HCT116 (cell line): ENCODE results near the gene EPS15. TPM values are rescaled to one million over a fixed set of nuclear protein-coding genes. Genes with fewer than 3 reads are reported as not detected.

Experiments
- ATAC-seq: fragments of 200-7000 bp; cut with Tn5 transposase; 2 replicates; pipeline ENCODE4 v1.9.1; 2020; ENCODE audit warnings: mild to moderate bottlenecking, moderate library complexity
- BruUV-seq: library from RNA; stranded (reverse); fragments of 400-500 nt; replicated peaks from 2 replicates; lab custom pipeline; 2021; lab: Mats Ljungman, UMichigan
- CTCF ChIA-PET: fragments of 300-600 bp; sonication (Branson Sonifier 250); formaldehyde crosslinking; loops from one replicate; lab custom pipeline; 2021; ENCODE audit warnings: antibody characterized with exemption; lab: Charles Lee
- POLR2A ChIA-PET: fragments of 300-600, 350-600 bp; sonication (Branson Sonifier 250); formaldehyde crosslinking; loops from one replicate; lab custom pipeline; 2021; ENCODE audit warnings: antibody characterized with exemption; lab: Charles Lee
- RAD21 ChIA-PET, 2 experiments: fragments of 300-600 bp; sonication (Branson Sonifier 250); formaldehyde crosslinking; loops; one replicate each; lab custom pipeline; 2023; ENCODE audit warnings: low total read pairs in 2 of 2; ENCODE audit not compliant: uncharacterized antibody in 2 of 2, unreplicated experiment in 2 of 2, low non-redundant PET in 1 of 2; lab: Charles Lee
- DNase-seq: peaks from one replicate; pipeline ENCODE4 v3.0.0-alpha.2; 2010; ENCODE audit warnings: low read depth, low spot score
- H2AFZ ChIP-seq: fragments of 200-600 bp; shearing (Covaris generic), sonication (generic); 2 replicates; pipeline ENCODE4 v1.6.1; 2017; ENCODE audit warnings: low read depth, mixed run types, mixed read lengths, antibody characterized with exemption, low read length; ENCODE audit not compliant: poor library complexity, severe bottlenecking
- H3K27ac ChIP-seq: 2 replicates; pipeline ENCODE4 v1.5.1; 2012; ENCODE audit warnings: low read depth, low read length
- H3K27me3 ChIP-seq: fragments of 200-600 bp; sonication (generic); 2 replicates; pipeline ENCODE4 v1.6.1; 2016; ENCODE audit warnings: mixed run types, low read length, mixed read lengths; ENCODE audit not compliant: insufficient read depth
- H3K36me3 ChIP-seq, 2 experiments: fragments of 200-500 bp in 1 of 2; fragments of 200-600 bp in 1 of 2; sonication (Bioruptor generic) in 1 of 2; sonication (generic) in 1 of 2; 2 replicates each; pipeline versions ENCODE4 v1.5.1 to v1.6.1; 2014 to 2016; ENCODE audit warnings: low read length in 2 of 2, inconsistent platforms in 1 of 2, mixed read lengths in 1 of 2, mixed run types in 1 of 2; ENCODE audit not compliant: insufficient read depth in 2 of 2, control insufficient read depth in 1 of 2
- H3K4me1 ChIP-seq, 2 experiments: fragments of 200-600 bp in 1 of 2; sonication (generic) in 1 of 2; 2 replicates each; pipeline versions ENCODE4 v1.5.1 to v1.6.1; 2012 to 2017; ENCODE audit warnings: low read length in 2 of 2, inconsistent platforms in 1 of 2, mild to moderate bottlenecking in 1 of 2, mixed read lengths in 1 of 2, mixed run types in 1 of 2, moderate library complexity in 1 of 2; ENCODE audit not compliant: insufficient read depth in 2 of 2, control insufficient read depth in 1 of 2
- H3K4me2 ChIP-seq: fragments of 200-600 bp; sonication (generic); 2 replicates; pipeline ENCODE4 v1.6.1; 2017; ENCODE audit warnings: mixed run types, low read length, mixed read lengths
- H3K4me3 ChIP-seq, 2 experiments: fragments of 200-600 bp in 1 of 2; sonication (generic) in 1 of 2; replicated peaks in 1 of 2; 2 replicates each; pipeline ENCODE4 v1.5.1; 2011 to 2016; ENCODE audit warnings: low read length in 2 of 2, control low read depth in 1 of 2, low read depth in 1 of 2, mild to moderate bottlenecking in 1 of 2, mixed read lengths in 1 of 2, mixed run types in 1 of 2
- H3K79me2 ChIP-seq: fragments of 200-600 bp; sonication (generic); 2 replicates; pipeline ENCODE4 v1.6.1; 2017; ENCODE audit warnings: mild to moderate bottlenecking, mixed run types, low read length, moderate library complexity, mixed read lengths; ENCODE audit not compliant: insufficient read depth
- H3K9ac ChIP-seq: fragments of 200-600 bp; sonication (generic); 2 replicates; pipeline ENCODE4 v1.6.1; 2016; ENCODE audit warnings: low read length, mixed read lengths
- H3K9me2 ChIP-seq: fragments of 200-600 bp; sonication (generic), shearing (Covaris generic); 2 replicates; pipeline ENCODE4 v1.6.1; 2017; ENCODE audit warnings: mixed run types, mild to moderate bottlenecking, moderate library complexity; ENCODE audit not compliant: insufficient read depth
- H3K9me3 ChIP-seq, 2 experiments: fragments of 200-500 bp in 1 of 2; fragments of 200-600 bp in 1 of 2; sonication (Bioruptor generic) in 1 of 2; sonication (generic) in 1 of 2; 2 replicates each; pipeline ENCODE4 v1.6.1; 2014 to 2017; ENCODE audit warnings: low read length in 2 of 2, mixed read lengths in 2 of 2, inconsistent platforms in 1 of 2, low read depth in 1 of 2, mild to moderate bottlenecking in 1 of 2, mixed run types in 1 of 2, moderate library complexity in 1 of 2; ENCODE audit not compliant: control insufficient read depth in 1 of 2, insufficient read depth in 1 of 2
- H4K20me1 ChIP-seq: fragments of 200-600 bp; sonication (generic), shearing (Covaris generic); 2 replicates; pipeline ENCODE4 v1.6.1; 2017; ENCODE audit warnings: mixed run types, mild to moderate bottlenecking, moderate library complexity; ENCODE audit not compliant: insufficient read depth
- CBX3 ChIP-seq: IDR thresholded peaks from 2 replicates; pipeline ENCODE4 v1.6.1; 2012; ENCODE audit warnings: low read depth
- MAX ChIP-seq: IDR thresholded peaks from 2 replicates; pipeline ENCODE4 v1.6.1; 2012
- POLR2A ChIP-seq: IDR thresholded peaks from 2 replicates; pipeline ENCODE4 v1.7.0; 2011; ENCODE audit warnings: borderline replicate concordance; ENCODE audit not compliant: insufficient read depth, insufficient read length; ENCODE audit errors: extremely low read depth
- RAD21 ChIP-seq: IDR thresholded peaks from 2 replicates; pipeline ENCODE4 v1.6.1; 2012; ENCODE audit warnings: low read depth, mild to moderate bottlenecking
- REST ChIP-seq: IDR thresholded peaks from 2 replicates; pipeline ENCODE4 v1.6.1; 2012; ENCODE audit warnings: low read depth
- SRF ChIP-seq: IDR thresholded peaks from 2 replicates; pipeline ENCODE4 v1.6.1; 2012; ENCODE audit warnings: low read depth
- TCF7L2 ChIP-seq: IDR thresholded peaks from 2 replicates; pipeline ENCODE4 v1.7.0; 2011; ENCODE audit warnings: borderline replicate concordance, inconsistent platforms; ENCODE audit not compliant: insufficient read depth, insufficient read length; ENCODE audit errors: extremely low read depth
- YY1 ChIP-seq: IDR thresholded peaks from 2 replicates; pipeline ENCODE4 v1.6.1; 2011; ENCODE audit warnings: low read length, low read depth, moderate library complexity, mild to moderate bottlenecking; ENCODE audit not compliant: insufficient replicate concordance; ENCODE audit errors: extremely low read depth
- ZFX ChIP-seq: fragments of 450-650 bp; IDR thresholded peaks from 2 replicates; pipeline ENCODE4 v1.6.1; 2017
- intact Hi-C: fragments of 100-400 bp; cut with micrococcal nuclease; formaldehyde crosslinking; loops from 2 replicates; pipeline ENCODE4 v1.10.0; 2022
- total RNA-seq: library from RNA; stranded (reverse); gene quantifications from one replicate; pipeline ENCODE4 v1.2.1, GENCODE V29; 2021; ENCODE audit not compliant: unreplicated experiment

EPS15 gene
- total RNA-seq, 1 experiment from 2014 or later: 41.2 TPM

- BruUV-seq: no TSS peak
- TF ChIP-seq REST (no peak), TCF7L2 (no peak), CBX3 (no peak), YY1 (no peak), SRF (no peak), MAX (no peak), RAD21 (no peak), ZFX (no peak), POLR2A (no peak)
- Histone ChIP-seq H3K9ac (no peak overlapping the region), H3K4me1 (peaks cover 0 to 11% of the 10 kb centered on the region in 2 experiments; a peak in 1 of 4 replicates), H3K27me3 (no peaks in the 10 kb centered on the region), H3K27ac (no peak overlapping the region), H3K4me2 (no peak overlapping the region), H3K79me2 (no peaks in the 10 kb centered on the region), H3K9me3 (no peaks in the 10 kb centered on the region), H2AFZ (no peak overlapping the region), H3K9me2 (0 out of 2 replicates have a peak, but pooled peaks cover 2% of the 10 kb centered on the region), H3K4me3 (no peak overlapping the region), H3K36me3 (no peaks in the 10 kb centered on the region), H4K20me1 (no peaks in the 10 kb centered on the region)
- ChIA-PET POLR2A (no interaction called here), CTCF (no interaction called here), RAD21 (no interaction called here)
- intact Hi-C loops: no loop called here
- DNase-seq: no peak
- no peak for ATAC-seq
Observed at GRCh38 chr1:51549901-51550300, 30.8 kb upstream of the EPS15 start.
